ENCODE data around the gene DEPP1.

Gene DEPP1

GRCh38 chr10:44955413-44956070 lies 23.1 kb downstream of the DEPP1 start:
- no peaks in the 10 kb centered on the region for H3K36me3 ChIP-seq (ENCODE audit: insufficient read depth, low read length)
- no peak overlapping the region for H3K9ac ChIP-seq (ENCODE audit: low read depth, low read length, poor library complexity, severe bottlenecking)
- TF ChIP-seq CTCF (conservative IDR thresholded peaks at IDR 0.05; ENCODE audit: low read length) (no peak), EZH2phosphoT487 (IDR thresholded peaks at IDR 0.05; ENCODE audit: borderline replicate concordance) (no peak)
- no peaks in the 10 kb centered on the region for H4K20me1 ChIP-seq (ENCODE audit: insufficient read depth, low read length, poor library complexity, severe bottlenecking)
- no peak overlapping the region for H3K4me3 ChIP-seq (ENCODE audit: low read length, poor library complexity, severe bottlenecking)
- H3K79me2 ChIP-seq (ENCODE audit: insufficient read depth, low read length): peaks cover 10% of the 10 kb centered on the region; the same call in 1 of the 2 replicates
- H3K27me3 ChIP-seq (ENCODE audit: insufficient read depth, low read length, poor library complexity, severe bottlenecking): no peaks in the 10 kb centered on the region
- no peak overlapping the region for H3K4me2 ChIP-seq (ENCODE audit: low read depth, low read length, poor library complexity, severe bottlenecking)
- no peaks in the 10 kb centered on the region for H3F3A ChIP-seq (ENCODE audit: low read depth)
- no peaks in the 10 kb centered on the region for H3K9me3 ChIP-seq (ENCODE audit: insufficient read depth, low read depth, low read length)
- peaks cover 20% of the 10 kb centered on the region for H3K4me1 ChIP-seq (ENCODE audit: insufficient read depth, low read length, poor library complexity, severe bottlenecking)
- H2AFZ ChIP-seq (ENCODE audit: low read length): no peak overlapping the region
- H3K9me2 ChIP-seq (replicated peaks; ENCODE audit: low read depth, low read length): no peaks in the 10 kb centered on the region

GRCh38 chr10:44954962-44955361 lies 23.6 kb downstream of the DEPP1 start:
- Histone ChIP-seq H3K79me2 (ENCODE audit: insufficient read depth, low read length) (peaks cover 10% of the 10 kb centered on the region; the same call in 1 of the 2 replicates), H4K20me1 (ENCODE audit: insufficient read depth, low read length, poor library complexity, severe bottlenecking) (no peaks in the 10 kb centered on the region), H3K9me2 (replicated peaks; ENCODE audit: low read depth, low read length) (no peaks in the 10 kb centered on the region), H3F3A (ENCODE audit: low read depth) (no peaks in the 10 kb centered on the region), H3K9me3 (ENCODE audit: insufficient read depth, low read depth, low read length) (no peaks in the 10 kb centered on the region), H3K4me3 (ENCODE audit: low read length, poor library complexity, severe bottlenecking) (no peak overlapping the region), H3K36me3 (ENCODE audit: insufficient read depth, low read length) (no peaks in the 10 kb centered on the region), H3K27me3 (ENCODE audit: insufficient read depth, low read length, poor library complexity, severe bottlenecking) (no peaks in the 10 kb centered on the region), H2AFZ (ENCODE audit: low read length) (no peak overlapping the region), H3K4me1 (ENCODE audit: insufficient read depth, low read length, poor library complexity, severe bottlenecking) (peaks cover 14% of the 10 kb centered on the region), H3K4me2 (ENCODE audit: low read depth, low read length, poor library complexity, severe bottlenecking) (no peak overlapping the region), H3K9ac (ENCODE audit: low read depth, low read length, poor library complexity, severe bottlenecking) (no peak overlapping the region)
- no peak for TF ChIP-seq CTCF (conservative IDR thresholded peaks at IDR 0.05; ENCODE audit: low read length)
- TF ChIP-seq EZH2phosphoT487 (IDR thresholded peaks at IDR 0.05; ENCODE audit: borderline replicate concordance): no peak

GRCh38 chr10:44954042-44954441 lies 24.6 kb downstream of the DEPP1 start:
- H3K79me2 ChIP-seq (ENCODE audit: insufficient read depth, low read length): peaks cover 8% of the 10 kb centered on the region; the same call in 1 of the 2 replicates
- H3K4me2 ChIP-seq (ENCODE audit: low read depth, low read length, poor library complexity, severe bottlenecking): no peak overlapping the region
- no peaks in the 10 kb centered on the region for H3K9me3 ChIP-seq (ENCODE audit: insufficient read depth, low read depth, low read length)
- no peaks in the 10 kb centered on the region for H4K20me1 ChIP-seq (ENCODE audit: insufficient read depth, low read length, poor library complexity, severe bottlenecking)
- no peaks in the 10 kb centered on the region for H3K9me2 ChIP-seq (replicated peaks; ENCODE audit: low read depth, low read length)
- H3K4me3 ChIP-seq (ENCODE audit: low read length, poor library complexity, severe bottlenecking): no peak overlapping the region
- no peak overlapping the region for H3K9ac ChIP-seq (ENCODE audit: low read depth, low read length, poor library complexity, severe bottlenecking)
- H3K27me3 ChIP-seq (ENCODE audit: insufficient read depth, low read length, poor library complexity, severe bottlenecking): no peaks in the 10 kb centered on the region
- no peak for TF ChIP-seq EZH2phosphoT487 (IDR thresholded peaks at IDR 0.05; ENCODE audit: borderline replicate concordance)
- TF ChIP-seq CTCF (conservative IDR thresholded peaks at IDR 0.05; ENCODE audit: low read length): no peak
- H3K36me3 ChIP-seq (ENCODE audit: insufficient read depth, low read length): no peaks in the 10 kb centered on the region
- H3F3A ChIP-seq (ENCODE audit: low read depth): no peaks in the 10 kb centered on the region
- peaks cover 11% of the 10 kb centered on the region for H3K4me1 ChIP-seq (ENCODE audit: insufficient read depth, low read length, poor library complexity, severe bottlenecking)
- no peak overlapping the region for H2AFZ ChIP-seq (ENCODE audit: low read length)
